Neural progenitor cell (in vitro differentiated cells): Measurements from ENCODE around the gene SUGP1.

Experiments used
- EZH2 ChIP-seq: fragments of 200-600 bp; sonication (generic); IDR thresholded peaks from 2 replicates; pipeline ENCODE4 v1.6.1; 2017; ENCODE audit warnings: antibody characterized with exemption, mild to moderate bottlenecking, moderate library complexity
- EZH2phosphoT487 ChIP-seq: fragments of 200-600 bp; sonication (generic); IDR thresholded peaks from 2 replicates; pipeline ENCODE4 v1.6.1; 2017; ENCODE audit warnings: antibody characterized with exemption
- TF ChIP-seq, protein P1 (sequence below): fragments of 200-600 bp; sonication (generic); IDR thresholded peaks from 2 replicates; pipeline ENCODE4 v1.5.1; 2017; ENCODE audit warnings: antibody characterized with exemption, mild to moderate bottlenecking

DNA sequence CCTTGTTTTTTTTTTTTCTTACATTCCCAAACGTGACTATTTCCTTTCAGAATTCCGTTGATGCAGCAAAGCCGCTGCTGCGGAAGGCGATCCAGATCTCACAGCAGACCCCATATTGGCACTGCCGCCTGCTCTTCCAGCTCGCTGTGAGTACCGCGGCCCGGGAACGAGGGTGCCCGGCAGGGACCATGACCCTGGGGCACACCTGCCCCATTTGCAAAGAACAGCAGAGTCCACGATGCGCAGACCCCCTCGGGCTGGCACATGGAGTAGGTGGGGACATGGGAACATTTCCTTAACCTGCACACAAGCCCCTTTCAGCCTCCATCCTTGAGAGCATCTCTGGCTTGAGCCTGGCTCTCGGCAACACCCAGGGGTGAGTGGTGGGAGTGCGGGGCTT lies 16.8 kb upstream of the SUGP1 start:
- TF ChIP-seq, protein P1, sequence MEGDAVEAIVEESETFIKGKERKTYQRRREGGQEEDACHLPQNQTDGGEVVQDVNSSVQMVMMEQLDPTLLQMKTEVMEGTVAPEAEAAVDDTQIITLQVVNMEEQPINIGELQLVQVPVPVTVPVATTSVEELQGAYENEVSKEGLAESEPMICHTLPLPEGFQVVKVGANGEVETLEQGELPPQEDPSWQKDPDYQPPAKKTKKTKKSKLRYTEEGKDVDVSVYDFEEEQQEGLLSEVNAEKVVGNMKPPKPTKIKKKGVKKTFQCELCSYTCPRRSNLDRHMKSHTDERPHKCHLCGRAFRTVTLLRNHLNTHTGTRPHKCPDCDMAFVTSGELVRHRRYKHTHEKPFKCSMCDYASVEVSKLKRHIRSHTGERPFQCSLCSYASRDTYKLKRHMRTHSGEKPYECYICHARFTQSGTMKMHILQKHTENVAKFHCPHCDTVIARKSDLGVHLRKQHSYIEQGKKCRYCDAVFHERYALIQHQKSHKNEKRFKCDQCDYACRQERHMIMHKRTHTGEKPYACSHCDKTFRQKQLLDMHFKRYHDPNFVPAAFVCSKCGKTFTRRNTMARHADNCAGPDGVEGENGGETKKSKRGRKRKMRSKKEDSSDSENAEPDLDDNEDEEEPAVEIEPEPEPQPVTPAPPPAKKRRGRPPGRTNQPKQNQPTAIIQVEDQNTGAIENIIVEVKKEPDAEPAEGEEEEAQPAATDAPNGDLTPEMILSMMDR = no peak
- TF ChIP-seq EZH2 (no peak), EZH2phosphoT487 (no peak)
